ENCODE measurements around the gene PPP1R18. TPM values are rescaled to one million over a fixed set of nuclear protein-coding genes. Genes with fewer than 3 reads are reported as not detected.
"Not testable (repeated sequence)": the region's sequence is repeated elsewhere in the genome, so short reads cannot be mapped to it uniquely, and the experiment has no call there.

Gene PPP1R18
- total RNA-seq, 1 donor from 2014 or later, result 156 TPM

DNA sequence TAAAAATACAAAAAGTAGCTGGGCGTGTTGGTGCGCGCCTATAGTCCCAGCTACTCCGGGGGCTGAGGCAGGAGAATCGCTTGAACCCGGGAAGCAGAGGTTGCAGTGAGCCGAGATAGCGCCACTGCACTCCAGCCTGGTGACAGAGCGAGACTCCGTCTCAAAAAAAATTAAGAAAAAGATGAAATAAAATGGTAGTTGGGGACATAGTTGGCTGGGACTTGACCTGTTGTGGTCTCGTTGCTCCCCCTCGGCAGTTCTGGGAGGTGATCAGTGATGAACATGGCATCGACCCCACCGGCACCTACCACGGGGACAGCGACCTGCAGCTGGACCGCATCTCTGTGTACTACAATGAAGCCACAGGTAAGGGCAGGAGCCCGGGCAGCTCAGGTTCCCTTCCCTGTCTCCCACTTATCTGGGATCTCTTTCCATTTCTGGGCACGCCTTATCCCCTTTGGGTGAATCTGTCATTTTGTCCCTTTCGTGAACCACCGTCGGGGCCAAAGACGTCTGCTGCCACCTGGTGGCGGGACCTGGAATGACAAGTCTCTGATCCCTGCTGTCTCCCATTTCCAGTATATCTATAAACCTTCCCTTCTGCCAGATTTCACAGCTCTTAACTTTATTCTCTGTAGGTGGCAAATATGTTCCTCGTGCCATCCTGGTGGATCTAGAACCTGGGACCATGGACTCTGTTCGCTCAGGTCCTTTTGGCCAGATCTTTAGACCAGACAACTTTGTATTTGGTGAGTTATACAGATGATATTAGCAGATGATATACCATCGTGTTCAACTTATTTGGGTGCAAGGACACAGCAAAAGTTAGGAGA lies 36.1 kb upstream of the PPP1R18 start:
- Histone ChIP-seq H3K79me2 (ENCODE audit: insufficient read depth, low read length) (peaks cover 71% of the 10 kb centered on the region), H3K4me3 (ENCODE audit: insufficient read depth, low read depth, low read length) (peak overlapping the region; percentile 91), H3K27me3 (ENCODE audit: insufficient read depth, low read length) (no peaks in the 10 kb centered on the region), H3K9ac (ENCODE audit: low read length) (peak overlapping the region; percentile 97), H3K9me3 (ENCODE audit: insufficient read depth, low read depth, low read length) (no peaks in the 10 kb centered on the region), H3K36me3 (ENCODE audit: insufficient read depth, low read length) (peaks cover 31% of the 10 kb centered on the region), H2AFZ (ENCODE audit: low read depth, low read length) (no peak overlapping the region), H3K4me1 (ENCODE audit: insufficient read depth, low read length) (peaks cover 40% of the 10 kb centered on the region), H3K27ac (ENCODE audit: low read depth, low read length) (peak overlapping the region; percentile 88), H4K20me1 (ENCODE audit: insufficient read depth, low read length) (peaks cover 55% of the 10 kb centered on the region), H3K4me2 (ENCODE audit: low read length) (peak overlapping the region; percentile 93)
- H3K4me3 Mint-ChIP-seq (ENCODE audit: unreplicated experiment), result peak overlapping the region; percentile 100
- no peaks in the 10 kb centered on the region for H3K9me3 Mint-ChIP-seq (ENCODE audit: unreplicated experiment)
- no peak for TF ChIP-seq EZH2 (IDR thresholded peaks at IDR 0.05; ENCODE audit: insufficient read depth, low read length)
- TF ChIP-seq, protein P1, sequence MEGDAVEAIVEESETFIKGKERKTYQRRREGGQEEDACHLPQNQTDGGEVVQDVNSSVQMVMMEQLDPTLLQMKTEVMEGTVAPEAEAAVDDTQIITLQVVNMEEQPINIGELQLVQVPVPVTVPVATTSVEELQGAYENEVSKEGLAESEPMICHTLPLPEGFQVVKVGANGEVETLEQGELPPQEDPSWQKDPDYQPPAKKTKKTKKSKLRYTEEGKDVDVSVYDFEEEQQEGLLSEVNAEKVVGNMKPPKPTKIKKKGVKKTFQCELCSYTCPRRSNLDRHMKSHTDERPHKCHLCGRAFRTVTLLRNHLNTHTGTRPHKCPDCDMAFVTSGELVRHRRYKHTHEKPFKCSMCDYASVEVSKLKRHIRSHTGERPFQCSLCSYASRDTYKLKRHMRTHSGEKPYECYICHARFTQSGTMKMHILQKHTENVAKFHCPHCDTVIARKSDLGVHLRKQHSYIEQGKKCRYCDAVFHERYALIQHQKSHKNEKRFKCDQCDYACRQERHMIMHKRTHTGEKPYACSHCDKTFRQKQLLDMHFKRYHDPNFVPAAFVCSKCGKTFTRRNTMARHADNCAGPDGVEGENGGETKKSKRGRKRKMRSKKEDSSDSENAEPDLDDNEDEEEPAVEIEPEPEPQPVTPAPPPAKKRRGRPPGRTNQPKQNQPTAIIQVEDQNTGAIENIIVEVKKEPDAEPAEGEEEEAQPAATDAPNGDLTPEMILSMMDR (IDR thresholded peaks at IDR 0.05; ENCODE audit: insufficient read depth, low read depth, low read length), result peak; percentile 95
- FAIRE-seq (no peak), DNase-seq (ENCODE audit: low read depth) (no peak)
- H3K27ac Mint-ChIP-seq (ENCODE audit: unreplicated experiment), result peak overlapping the region; percentile 84
- no peaks in the 10 kb centered on the region for H3K27me3 Mint-ChIP-seq (ENCODE audit: low read depth, unreplicated experiment)
- H3K4me1 Mint-ChIP-seq (ENCODE audit: low read depth, unreplicated experiment), result peaks cover 39% of the 10 kb centered on the region
- H3K36me3 Mint-ChIP-seq (ENCODE audit: low read depth, unreplicated experiment), result peaks cover 30% of the 10 kb centered on the region

DNA sequence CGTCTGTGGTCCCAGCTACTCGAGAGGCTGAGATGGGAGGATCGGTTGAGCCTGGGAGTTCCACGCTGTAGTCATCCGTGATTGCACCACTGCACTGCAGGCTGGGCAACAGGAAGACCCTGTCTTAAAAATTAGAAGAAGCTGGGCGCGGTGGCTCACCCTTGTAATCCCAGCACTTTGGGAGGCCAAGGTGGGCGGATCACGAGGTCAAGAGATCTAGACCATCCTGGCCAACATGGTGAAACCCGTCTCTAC lies 35.5 kb upstream of the PPP1R18 start:
- Mint-ChIP-seq H3K4me1 (ENCODE audit: low read depth, unreplicated experiment) (peaks cover 41% of the 10 kb centered on the region), H3K4me3 (ENCODE audit: unreplicated experiment) (peak overlapping the region; percentile 100), H3K27ac (ENCODE audit: unreplicated experiment) (peak overlapping the region; percentile 84), H3K36me3 (ENCODE audit: low read depth, unreplicated experiment) (peaks cover 30% of the 10 kb centered on the region)
- DNase-seq (ENCODE audit: low read depth); H3K9me3 Mint-ChIP-seq (ENCODE audit: unreplicated experiment); H2AFZ ChIP-seq (ENCODE audit: low read depth, low read length); H3K9me3 ChIP-seq (ENCODE audit: insufficient read depth, low read depth, low read length); FAIRE-seq; H3K27me3 ChIP-seq (ENCODE audit: insufficient read depth, low read length); H3K27me3 Mint-ChIP-seq (ENCODE audit: low read depth, unreplicated experiment): not testable (repeated sequence)
- peaks cover 52% of the 10 kb centered on the region for H4K20me1 ChIP-seq (ENCODE audit: insufficient read depth, low read length)
- H3K79me2 ChIP-seq (ENCODE audit: insufficient read depth, low read length), result peaks cover 72% of the 10 kb centered on the region
- H3K36me3 ChIP-seq (ENCODE audit: insufficient read depth, low read length), result peaks cover 31% of the 10 kb centered on the region
- peak overlapping the region; percentile 97 for H3K9ac ChIP-seq (ENCODE audit: low read length)
- peak overlapping the region; percentile 93 for H3K4me2 ChIP-seq (ENCODE audit: low read length)
- peak overlapping the region; percentile 88 for H3K27ac ChIP-seq (ENCODE audit: low read depth, low read length)
- peaks cover 40% of the 10 kb centered on the region for H3K4me1 ChIP-seq (ENCODE audit: insufficient read depth, low read length)
- H3K4me3 ChIP-seq (ENCODE audit: insufficient read depth, low read depth, low read length), result peak overlapping the region; percentile 91

DNA sequence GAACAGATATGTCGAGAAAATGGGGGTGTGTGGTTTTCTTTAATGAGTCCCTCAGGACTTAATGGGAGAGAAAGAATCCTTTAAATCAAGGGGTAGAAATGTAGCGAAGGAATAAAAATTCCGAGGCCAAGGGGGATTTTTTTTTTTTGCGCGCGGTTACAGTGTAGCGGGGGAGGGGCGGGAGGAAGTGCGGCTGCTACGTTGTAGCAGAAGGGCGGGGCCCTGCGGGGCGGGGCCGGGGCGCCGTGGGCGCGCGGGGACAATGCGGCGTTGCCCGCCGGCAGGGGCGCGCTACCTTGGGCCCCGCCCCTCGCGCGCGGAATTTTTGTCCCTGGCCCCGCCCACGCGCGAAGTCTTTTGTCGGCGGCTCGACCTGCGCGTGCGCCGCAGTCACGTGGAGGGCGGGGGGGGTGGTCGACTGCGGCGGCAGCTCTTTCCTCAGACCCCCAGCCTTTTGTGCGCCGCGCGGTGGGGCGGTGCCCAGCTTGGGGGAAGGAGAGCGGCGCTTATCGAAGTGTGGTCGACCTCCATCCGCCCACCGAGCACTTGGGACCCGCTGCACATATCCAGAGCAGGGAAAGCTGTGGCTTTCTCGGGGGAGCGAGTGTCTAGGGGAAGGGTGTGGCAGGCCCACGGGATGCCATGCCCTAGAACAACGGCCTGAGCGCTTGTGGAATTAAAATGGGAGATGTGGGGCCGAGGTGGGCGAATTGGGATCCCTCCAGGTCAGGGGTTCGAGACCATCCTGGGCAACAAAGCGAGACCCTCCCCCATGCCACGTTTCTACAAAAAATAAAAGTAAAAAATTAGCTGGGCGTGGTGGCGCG lies 35.0 kb upstream of the PPP1R18 start:
- FAIRE-seq (no peak), DNase-seq (ENCODE audit: low read depth) (peak; percentile 68)
- peak overlapping the region; percentile 97 for H3K4me3 ChIP-seq (ENCODE audit: insufficient read depth, low read depth, low read length)
- Mint-ChIP-seq H3K9me3 (ENCODE audit: unreplicated experiment) (no peaks in the 10 kb centered on the region), H3K27me3 (ENCODE audit: low read depth, unreplicated experiment) (no peaks in the 10 kb centered on the region), H3K27ac (ENCODE audit: unreplicated experiment) (peak overlapping the region; percentile 98), H3K4me3 (ENCODE audit: unreplicated experiment) (peak overlapping the region; percentile 100), H3K36me3 (ENCODE audit: low read depth, unreplicated experiment) (peaks cover 30% of the 10 kb centered on the region), H3K4me1 (ENCODE audit: low read depth, unreplicated experiment) (peaks cover 43% of the 10 kb centered on the region)
- H3K9ac ChIP-seq (ENCODE audit: low read length), result peak overlapping the region; percentile 97
- peaks cover 78% of the 10 kb centered on the region for H3K79me2 ChIP-seq (ENCODE audit: insufficient read depth, low read length)
- H3K27me3 ChIP-seq (ENCODE audit: insufficient read depth, low read length), result no peaks in the 10 kb centered on the region
- peaks cover 31% of the 10 kb centered on the region for H3K36me3 ChIP-seq (ENCODE audit: insufficient read depth, low read length)
- H3K27ac ChIP-seq (ENCODE audit: low read depth, low read length), result peak overlapping the region; percentile 90
- H4K20me1 ChIP-seq (ENCODE audit: insufficient read depth, low read length), result peaks cover 47% of the 10 kb centered on the region
- H3K4me1 ChIP-seq (ENCODE audit: insufficient read depth, low read length), result peaks cover 45% of the 10 kb centered on the region
- TF ChIP-seq EZH2 (IDR thresholded peaks at IDR 0.05; ENCODE audit: insufficient read depth, low read length), result no peak
- TF ChIP-seq, protein P1 (IDR thresholded peaks at IDR 0.05; ENCODE audit: insufficient read depth, low read depth, low read length), result no peak
- H2AFZ ChIP-seq (ENCODE audit: low read depth, low read length), result no peak overlapping the region
- H3K4me2 ChIP-seq (ENCODE audit: low read length), result peak overlapping the region; percentile 93
- H3K9me3 ChIP-seq (ENCODE audit: insufficient read depth, low read depth, low read length), result no peaks in the 10 kb centered on the region

Data from astrocyte (in vitro differentiated cells and primary cell).